ENCODE results near the gene TCP11L1.

Gene TCP11L1, protein sequence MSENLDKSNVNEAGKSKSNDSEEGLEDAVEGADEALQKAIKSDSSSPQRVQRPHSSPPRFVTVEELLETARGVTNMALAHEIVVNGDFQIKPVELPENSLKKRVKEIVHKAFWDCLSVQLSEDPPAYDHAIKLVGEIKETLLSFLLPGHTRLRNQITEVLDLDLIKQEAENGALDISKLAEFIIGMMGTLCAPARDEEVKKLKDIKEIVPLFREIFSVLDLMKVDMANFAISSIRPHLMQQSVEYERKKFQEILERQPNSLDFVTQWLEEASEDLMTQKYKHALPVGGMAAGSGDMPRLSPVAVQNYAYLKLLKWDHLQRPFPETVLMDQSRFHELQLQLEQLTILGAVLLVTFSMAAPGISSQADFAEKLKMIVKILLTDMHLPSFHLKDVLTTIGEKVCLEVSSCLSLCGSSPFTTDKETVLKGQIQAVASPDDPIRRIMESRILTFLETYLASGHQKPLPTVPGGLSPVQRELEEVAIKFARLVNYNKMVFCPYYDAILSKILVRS

GRCh38 chr11:33039274-33040032 is at the start of gene TCP11L1:
Gene TCP11L1 (plus strand): TSS chr11:33039572. CDS start chr11:33043774, 4,202 bp downstream.
- Mint-ChIP-seq H3K27me3 (no peaks in the 10 kb centered on the region), H3K36me3 (peaks cover 3% of the 10 kb centered on the region), H3K9me3 (no peaks in the 10 kb centered on the region), H3K4me1 (peaks cover 21% of the 10 kb centered on the region), H3K4me3 (peak within 1 kb of the TSS; percentile 95), H3K27ac (peak within 1 kb of the TSS; percentile 96)

GRCh38 chr11:32990481-32990880 is 48.9 kb upstream of the TCP11L1 start:
- Mint-ChIP-seq H3K9me3 (peaks cover 12% of the 10 kb centered on the region), H3K27ac (no peak overlapping the region), H3K27me3 (no peaks in the 10 kb centered on the region), H3K4me1 (no peaks in the 10 kb centered on the region), H3K4me3 (no peak overlapping the region), H3K36me3 (peaks cover 4% of the 10 kb centered on the region)

DNA sequence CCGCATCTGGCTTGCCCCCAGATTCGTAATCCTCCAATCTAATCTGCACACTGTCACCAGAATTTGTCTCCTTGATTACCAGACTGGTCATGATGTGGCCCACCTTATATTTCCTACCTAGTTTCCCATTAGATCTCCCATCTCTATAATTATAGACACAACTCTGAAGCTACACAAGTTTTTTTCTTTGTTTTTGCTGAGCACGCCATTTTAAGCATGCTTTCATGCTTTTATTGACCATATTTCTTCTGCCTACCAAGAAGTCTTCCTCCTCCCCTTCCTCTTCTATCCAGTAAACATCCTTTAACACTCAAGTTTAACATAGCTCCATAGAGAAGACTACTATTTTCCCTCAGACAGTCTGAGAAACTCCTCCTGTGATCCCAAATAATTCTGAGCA is 47.9 kb upstream of the TCP11L1 start:
- Mint-ChIP-seq H3K4me1 (no peaks in the 10 kb centered on the region), H3K36me3 (peaks cover 4% of the 10 kb centered on the region), H3K9me3 (peaks cover 12% of the 10 kb centered on the region), H3K27ac (no peak overlapping the region), H3K27me3 (no peaks in the 10 kb centered on the region), H3K4me3 (no peak overlapping the region)

DNA sequence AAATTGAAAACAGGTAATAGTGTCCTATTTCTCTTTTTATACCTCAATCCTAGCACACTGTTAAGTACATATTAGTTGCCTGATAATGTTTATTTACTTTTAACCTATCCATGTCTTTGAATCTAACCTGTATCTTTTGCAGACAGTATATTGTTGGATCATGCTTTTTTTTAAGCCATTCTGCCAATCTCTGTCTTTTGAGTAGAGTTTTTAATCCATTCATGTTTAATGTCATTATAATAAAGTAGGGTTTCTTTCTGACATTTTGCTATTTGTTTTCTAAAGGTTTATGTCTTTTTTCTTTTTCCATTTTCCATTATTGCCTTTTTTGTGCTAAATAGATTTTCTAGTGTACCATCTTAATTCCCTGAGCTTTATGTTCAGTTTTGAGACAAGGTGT is 47.5 kb upstream of the TCP11L1 start:
- no peak overlapping the region for H3K27ac Mint-ChIP-seq
- H3K36me3 Mint-ChIP-seq = peaks cover 4% of the 10 kb centered on the region
- H3K9me3 Mint-ChIP-seq = peaks cover 12% of the 10 kb centered on the region
- no peak overlapping the region for H3K4me3 Mint-ChIP-seq
- no peaks in the 10 kb centered on the region for H3K27me3 Mint-ChIP-seq
- no peaks in the 10 kb centered on the region for H3K4me1 Mint-ChIP-seq

DNA sequence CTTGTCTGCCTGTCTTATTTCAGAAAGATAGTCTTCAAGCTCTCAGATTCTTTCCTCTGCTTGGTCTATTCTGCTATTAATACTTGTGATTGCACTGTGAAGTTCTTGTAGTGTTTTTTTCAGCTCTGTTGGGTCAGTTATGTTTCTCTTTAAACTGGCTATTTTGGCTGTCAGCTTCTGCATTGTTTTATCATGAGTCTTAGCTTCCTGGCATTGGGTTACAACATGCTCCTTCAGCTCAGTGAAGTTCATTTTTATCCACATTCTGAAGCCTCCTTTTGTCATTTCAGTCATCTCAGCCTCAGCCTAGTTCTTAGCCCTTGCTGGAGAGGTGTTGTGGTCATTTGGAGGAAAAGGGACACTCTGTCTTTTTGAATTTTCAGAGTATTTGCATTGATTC is 39.2 kb upstream of the TCP11L1 start:
- Mint-ChIP-seq H3K4me3 (no peak overlapping the region), H3K9me3 (peaks cover 10% of the 10 kb centered on the region), H3K27me3 (no peaks in the 10 kb centered on the region), H3K36me3 (peaks cover 2% of the 10 kb centered on the region), H3K27ac (no peak overlapping the region), H3K4me1 (peaks cover 16% of the 10 kb centered on the region)

DNA sequence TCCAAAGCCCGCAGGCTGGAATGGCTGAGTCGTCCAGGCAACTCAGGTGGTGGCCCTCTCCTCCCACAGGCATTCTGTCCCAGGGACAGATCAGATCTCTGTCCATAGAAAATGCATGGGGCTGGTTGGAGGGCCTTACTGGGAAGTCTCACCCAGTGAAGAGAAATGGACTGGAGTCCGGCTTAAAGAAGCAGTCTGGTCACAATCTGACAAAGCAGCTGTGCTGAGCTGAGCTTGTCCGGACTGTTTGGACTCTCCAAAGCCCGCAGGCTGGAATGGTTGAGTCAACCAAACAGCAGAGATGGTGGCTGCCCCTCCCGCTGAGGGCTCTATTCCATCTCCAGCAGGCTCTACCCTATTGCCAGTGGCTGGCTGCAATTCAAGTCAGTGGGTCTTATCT is 38.1 kb upstream of the TCP11L1 start:
- Mint-ChIP-seq H3K27ac (no peak overlapping the region), H3K4me1 (peaks cover 27% of the 10 kb centered on the region), H3K36me3 (peaks cover 2% of the 10 kb centered on the region), H3K9me3 (peaks cover 10% of the 10 kb centered on the region), H3K27me3 (no peaks in the 10 kb centered on the region), H3K4me3 (no peak overlapping the region)

- no peak overlapping the region for H3K27ac Mint-ChIP-seq
- H3K27me3 Mint-ChIP-seq = no peaks in the 10 kb centered on the region
- H3K4me3 Mint-ChIP-seq = no peak overlapping the region
- peaks cover 2% of the 10 kb centered on the region for H3K36me3 Mint-ChIP-seq
- H3K9me3 Mint-ChIP-seq = peaks cover 10% of the 10 kb centered on the region
- peaks cover 32% of the 10 kb centered on the region for H3K4me1 Mint-ChIP-seq
Observed at GRCh38 chr11:33001751-33002542, 37.4 kb upstream of the TCP11L1 start.

DNA sequence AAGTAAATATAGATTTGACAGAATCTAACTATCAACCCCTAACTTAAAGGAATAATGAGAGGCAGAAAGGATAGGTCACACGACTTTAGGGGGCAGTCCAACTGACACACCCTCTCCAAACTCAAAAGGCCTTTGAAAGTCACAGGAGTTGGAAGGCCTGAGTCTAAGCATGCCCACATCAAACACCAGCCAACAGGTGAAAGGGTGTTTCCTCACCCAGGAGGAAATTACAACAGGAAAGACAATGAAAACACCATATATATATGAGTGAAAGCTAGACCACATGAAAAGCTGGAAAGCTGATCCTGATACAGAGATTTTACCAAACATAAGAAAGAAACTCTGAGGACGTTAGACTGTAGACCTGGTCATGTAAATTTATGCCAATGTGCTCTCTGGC is 34.2 kb upstream of the TCP11L1 start:
- Mint-ChIP-seq H3K27me3 (no peaks in the 10 kb centered on the region), H3K9me3 (no peaks in the 10 kb centered on the region), H3K36me3 (no peaks in the 10 kb centered on the region), H3K27ac (peak overlapping the region; percentile 8), H3K4me1 (peaks cover 44% of the 10 kb centered on the region), H3K4me3 (peak overlapping the region; percentile 37)

- H3K36me3 Mint-ChIP-seq = no peaks in the 10 kb centered on the region
- no peak overlapping the region for H3K4me3 Mint-ChIP-seq
- H3K9me3 Mint-ChIP-seq = no peaks in the 10 kb centered on the region
- no peak overlapping the region for H3K27ac Mint-ChIP-seq
- peaks cover 52% of the 10 kb centered on the region for H3K4me1 Mint-ChIP-seq
- no peaks in the 10 kb centered on the region for H3K27me3 Mint-ChIP-seq
Observed at GRCh38 chr11:33006010-33006409, 33.4 kb upstream of the TCP11L1 start.

- H3K36me3 Mint-ChIP-seq = no peaks in the 10 kb centered on the region
- no peak overlapping the region for H3K27ac Mint-ChIP-seq
- no peaks in the 10 kb centered on the region for H3K9me3 Mint-ChIP-seq
- peaks cover 59% of the 10 kb centered on the region for H3K4me1 Mint-ChIP-seq
- H3K27me3 Mint-ChIP-seq = peaks cover 3% of the 10 kb centered on the region
- no peak overlapping the region for H3K4me3 Mint-ChIP-seq
Observed at GRCh38 chr11:33013755-33014154, 25.6 kb upstream of the TCP11L1 start.

GRCh38 chr11:33015621-33016551 is 23.5 kb upstream of the TCP11L1 start, which contains the start of gene DEPDC7:
Gene DEPDC7 (plus strand): TSS chr11:33015878. CDS start chr11:33015956, 78 bp downstream.
- peaks cover 56% of the 10 kb centered on the region for H3K4me1 Mint-ChIP-seq
- no peaks in the 10 kb centered on the region for H3K9me3 Mint-ChIP-seq
- H3K27me3 Mint-ChIP-seq = peaks cover 3% of the 10 kb centered on the region
- peak within 1 kb of the TSS; percentile 88 for H3K4me3 Mint-ChIP-seq
- H3K36me3 Mint-ChIP-seq = no peaks in the 10 kb centered on the region
- H3K27ac Mint-ChIP-seq = peak within 1 kb of the TSS; percentile 27

GRCh38 chr11:33016654-33017053 is 22.7 kb upstream of the TCP11L1 start:
- peak overlapping the region; percentile 27 for H3K27ac Mint-ChIP-seq
- H3K9me3 Mint-ChIP-seq = no peaks in the 10 kb centered on the region
- H3K4me1 Mint-ChIP-seq = peaks cover 54% of the 10 kb centered on the region
- H3K36me3 Mint-ChIP-seq = no peaks in the 10 kb centered on the region
- peaks cover 3% of the 10 kb centered on the region for H3K27me3 Mint-ChIP-seq
- H3K4me3 Mint-ChIP-seq = peak overlapping the region; percentile 82

DNA sequence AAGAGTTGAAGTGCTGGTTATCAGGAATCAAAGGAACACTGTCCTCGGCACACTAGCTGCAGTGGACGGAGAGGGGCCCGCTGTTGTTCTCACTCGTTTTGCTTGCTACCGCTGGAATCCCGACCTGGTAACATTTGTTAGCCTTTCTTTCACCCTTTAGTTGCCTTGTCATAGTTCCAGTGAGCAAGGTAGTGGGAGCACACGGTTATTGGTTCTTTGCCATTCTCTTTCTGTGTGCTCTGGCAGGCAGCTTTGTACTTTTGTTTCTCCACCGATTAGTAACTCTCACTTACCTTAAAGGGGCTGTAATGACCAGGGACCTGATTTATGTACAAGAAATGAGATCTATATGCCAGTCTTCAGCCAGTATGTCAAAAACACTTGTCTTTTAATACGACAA is 21.9 kb upstream of the TCP11L1 start:
- H3K4me1 Mint-ChIP-seq = peaks cover 57% of the 10 kb centered on the region
- no peak overlapping the region for H3K4me3 Mint-ChIP-seq
- peaks cover 3% of the 10 kb centered on the region for H3K27me3 Mint-ChIP-seq
- no peak overlapping the region for H3K27ac Mint-ChIP-seq
- H3K9me3 Mint-ChIP-seq = no peaks in the 10 kb centered on the region
- H3K36me3 Mint-ChIP-seq = no peaks in the 10 kb centered on the region

DNA sequence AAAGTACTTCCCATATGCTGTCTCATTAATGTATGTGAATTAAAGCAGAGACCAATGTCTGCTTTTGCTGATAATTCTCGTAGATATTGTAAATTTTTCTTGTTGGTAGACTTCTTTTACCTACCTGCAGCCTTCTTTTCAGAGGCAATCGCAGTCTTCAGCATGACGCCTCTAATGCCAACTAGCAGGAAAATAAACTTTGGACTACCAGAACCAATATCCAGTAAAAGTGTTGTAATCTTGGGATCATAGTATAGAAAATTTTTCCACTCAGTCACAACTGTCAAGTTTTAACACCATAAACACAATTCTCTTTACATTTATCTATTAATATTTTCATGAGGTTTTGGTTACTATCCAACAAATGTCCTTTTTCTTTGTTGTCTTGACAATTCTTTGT is 21.4 kb upstream of the TCP11L1 start:
- Mint-ChIP-seq H3K27me3 (peaks cover 3% of the 10 kb centered on the region), H3K27ac (no peak overlapping the region), H3K36me3 (no peaks in the 10 kb centered on the region), H3K9me3 (no peaks in the 10 kb centered on the region), H3K4me1 (peaks cover 54% of the 10 kb centered on the region), H3K4me3 (no peak overlapping the region)
